ENCODE measurements around the gene TIGD6.

DNA sequence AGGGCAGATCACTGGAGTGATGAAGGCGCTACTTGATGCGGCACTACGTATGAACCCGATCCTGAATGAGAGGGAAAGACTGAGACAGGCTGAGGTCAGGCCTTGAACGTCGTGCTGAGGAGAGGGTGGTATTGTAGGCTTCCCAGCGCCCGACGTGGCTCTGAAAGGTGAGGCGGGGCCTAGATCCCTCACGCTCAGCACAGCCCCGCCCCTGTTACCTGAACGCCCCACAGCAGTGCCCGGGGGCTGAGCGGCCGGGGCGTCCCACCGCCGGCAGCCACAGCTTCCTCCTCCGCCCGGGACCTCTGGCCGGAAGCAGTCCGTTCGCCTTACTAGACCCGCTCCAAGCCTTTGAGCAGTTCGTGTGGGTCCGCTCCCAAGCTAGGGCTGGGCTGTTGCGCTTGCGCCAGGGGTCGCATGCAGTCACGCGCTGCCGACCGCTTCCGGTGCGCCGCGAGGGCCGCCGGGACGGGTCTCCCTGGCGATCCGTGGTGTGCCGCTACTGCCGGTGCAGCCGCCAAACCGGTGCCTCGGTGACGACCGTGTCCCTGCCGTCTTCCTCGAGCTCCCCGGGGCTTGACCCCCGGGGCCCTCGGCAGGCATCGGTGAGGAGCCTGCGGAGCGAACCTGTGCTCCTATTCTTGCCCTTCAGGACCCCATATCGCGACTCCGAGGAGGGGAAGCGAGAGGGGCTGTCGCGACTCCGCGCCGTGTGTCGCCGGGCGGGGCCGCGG, at the start of gene TIGD6, which contains the start of gene HMGXB3:
- no peak for TF ChIP-seq CTCF (IDR thresholded peaks at IDR 0.05; ENCODE audit: insufficient read depth, low read depth, low read length)
- no peak for TF ChIP-seq EZH2 (IDR thresholded peaks at IDR 0.05; ENCODE audit: insufficient read depth, low read length)

Data from astrocyte (in vitro differentiated cells and primary cell).